Measurements from ENCODE around the gene CPSF2. TPM values are rescaled to one million over a fixed set of nuclear protein-coding genes. Genes with fewer than 3 reads are reported as not detected.
"Not testable (repeated sequence)": the region's sequence is repeated elsewhere in the genome, so short reads cannot be mapped to it uniquely, and the experiment has no call there.

CPSF2 gene
- total and polyA plus RNA-seq, 4 donors: 5.0 to 42.4 (median 22.4) TPM

- no peaks in the 10 kb centered on the region for H3K9me3 ChIP-seq (ENCODE audit: control insufficient read depth, low read length)
- H3K27me3 ChIP-seq (ENCODE audit: control insufficient read depth in 1 of 2, insufficient read depth in 2 of 2, low read length in 1 of 2): no peaks in the 10 kb centered on the region
- ATAC-seq (ENCODE audit: low FRiP score) (no peak), DNase-seq (no peak)
- H3K36me3 ChIP-seq (ENCODE audit: control insufficient read depth in 1 of 2, insufficient read depth in 2 of 2, low read length in 1 of 2): no peaks in the 10 kb centered on the region
- H3K4me3 ChIP-seq (ENCODE audit: low read length in 2 of 2): no peak overlapping the region
- no peaks in the 10 kb centered on the region for H3K4me1 ChIP-seq (ENCODE audit: control insufficient read depth in 1 of 2, insufficient read depth in 2 of 2, low read length in 2 of 2)
- intact Hi-C loops (cut with DNase I): no loop called here
- no peak overlapping the region for H3K27ac ChIP-seq (ENCODE audit: low read depth in 1 of 2, low read length in 2 of 2)
- WGBS, 2 donors: 55 to 65% methylated on average over 2 of the region's 2 CpGs
Observed at GRCh38 chr14:92175811-92176210, 54.0 kb downstream of the CPSF2 start.

- no peak overlapping the region for H3K27ac ChIP-seq (ENCODE audit: low read depth in 1 of 2, low read length in 2 of 2)
- intact Hi-C loops (cut with DNase I): no loop called here
- no peak for DNase-seq
- 85 to 89% methylated on average over 2 of the region's 2 CpGs for WGBS, 2 donors
- H3K27me3 ChIP-seq (ENCODE audit: control insufficient read depth in 1 of 2, insufficient read depth in 2 of 2, low read length in 1 of 2): no peaks in the 10 kb centered on the region
- no peaks in the 10 kb centered on the region for H3K36me3 ChIP-seq (ENCODE audit: control insufficient read depth in 1 of 2, insufficient read depth in 2 of 2, low read length in 1 of 2)
- no peaks in the 10 kb centered on the region for H3K4me1 ChIP-seq (ENCODE audit: control insufficient read depth in 1 of 2, insufficient read depth in 2 of 2, low read length in 2 of 2)
- H3K9me3 ChIP-seq (ENCODE audit: control insufficient read depth, low read length): no peaks in the 10 kb centered on the region
- H3K4me3 ChIP-seq (ENCODE audit: low read length in 2 of 2): no peak overlapping the region
- ATAC-seq (ENCODE audit: low FRiP score): no peak
Observed at GRCh38 chr14:92176476-92176875, 54.7 kb downstream of the CPSF2 start.

- H3K27me3 ChIP-seq (ENCODE audit: control insufficient read depth in 1 of 2, insufficient read depth in 2 of 2, low read length in 1 of 2); ATAC-seq (ENCODE audit: low FRiP score); H3K4me3 ChIP-seq (ENCODE audit: low read length in 2 of 2); H3K4me1 ChIP-seq (ENCODE audit: control insufficient read depth in 1 of 2, insufficient read depth in 2 of 2, low read length in 2 of 2); H3K36me3 ChIP-seq (ENCODE audit: control insufficient read depth in 1 of 2, insufficient read depth in 2 of 2, low read length in 1 of 2); intact Hi-C loops (cut with DNase I); DNase-seq; H3K27ac ChIP-seq (ENCODE audit: low read depth in 1 of 2, low read length in 2 of 2); H3K9me3 ChIP-seq (ENCODE audit: control insufficient read depth, low read length): not testable (repeated sequence)
Observed at GRCh38 chr14:92179178-92179577, 57.4 kb downstream of the CPSF2 start.

- DNase-seq (no peak), ATAC-seq (ENCODE audit: low FRiP score) (no peak)
- Histone ChIP-seq H3K4me3 (ENCODE audit: low read length in 2 of 2) (no peak overlapping the region), H3K4me1 (ENCODE audit: control insufficient read depth in 1 of 2, insufficient read depth in 2 of 2, low read length in 2 of 2) (no peaks in the 10 kb centered on the region), H3K27me3 (ENCODE audit: control insufficient read depth in 1 of 2, insufficient read depth in 2 of 2, low read length in 1 of 2) (no peaks in the 10 kb centered on the region), H3K36me3 (ENCODE audit: control insufficient read depth in 1 of 2, insufficient read depth in 2 of 2, low read length in 1 of 2) (no peaks in the 10 kb centered on the region), H3K27ac (ENCODE audit: low read depth in 1 of 2, low read length in 2 of 2) (no peak overlapping the region), H3K9me3 (ENCODE audit: control insufficient read depth, low read length) (no peaks in the 10 kb centered on the region)
- intact Hi-C loops (cut with DNase I): no loop called here
- WGBS, 2 donors: 94 to 96% methylated on average over 6 of the region's 6 CpGs
Observed at GRCh38 chr14:92185559-92185958, 63.8 kb downstream of the CPSF2 start.

- H3K27ac ChIP-seq (ENCODE audit: low read depth in 1 of 2, low read length in 2 of 2); ATAC-seq (ENCODE audit: low FRiP score); H3K4me1 ChIP-seq (ENCODE audit: control insufficient read depth in 1 of 2, insufficient read depth in 2 of 2, low read length in 2 of 2); DNase-seq; H3K9me3 ChIP-seq (ENCODE audit: control insufficient read depth, low read length); intact Hi-C loops (cut with DNase I); H3K27me3 ChIP-seq (ENCODE audit: control insufficient read depth in 1 of 2, insufficient read depth in 2 of 2, low read length in 1 of 2); H3K4me3 ChIP-seq (ENCODE audit: low read length in 2 of 2); H3K36me3 ChIP-seq (ENCODE audit: control insufficient read depth in 1 of 2, insufficient read depth in 2 of 2, low read length in 1 of 2): not testable (repeated sequence)
- 94 to 96% methylated on average over 21 to 23 of the region's 23 CpGs for WGBS, 2 donors
Observed at GRCh38 chr14:92187616-92188015, 65.8 kb downstream of the CPSF2 start.

- ATAC-seq (ENCODE audit: low FRiP score) (no peak), DNase-seq (no peak)
- Histone ChIP-seq H3K9me3 (ENCODE audit: control insufficient read depth, low read length) (no peaks in the 10 kb centered on the region), H3K4me1 (ENCODE audit: control insufficient read depth in 1 of 2, insufficient read depth in 2 of 2, low read length in 2 of 2) (no peaks in the 10 kb centered on the region), H3K4me3 (ENCODE audit: low read length in 2 of 2) (no peak overlapping the region), H3K36me3 (ENCODE audit: control insufficient read depth in 1 of 2, insufficient read depth in 2 of 2, low read length in 1 of 2) (no peaks in the 10 kb centered on the region), H3K27me3 (ENCODE audit: control insufficient read depth in 1 of 2, insufficient read depth in 2 of 2, low read length in 1 of 2) (no peaks in the 10 kb centered on the region), H3K27ac (ENCODE audit: low read depth in 1 of 2, low read length in 2 of 2) (no peak overlapping the region)
- WGBS, 2 donors: 42 to 44% methylated on average over 6 of the region's 6 CpGs
- intact Hi-C loops (cut with DNase I): no loop called here
Observed at GRCh38 chr14:92190768-92191167, 69.0 kb downstream of the CPSF2 start.

- H3K36me3 ChIP-seq (ENCODE audit: control insufficient read depth in 1 of 2, insufficient read depth in 2 of 2, low read length in 1 of 2): no peaks in the 10 kb centered on the region
- no peak for DNase-seq
- 88 to 90% methylated on average over 5 of the region's 5 CpGs for WGBS, 2 donors
- no peaks in the 10 kb centered on the region for H3K4me1 ChIP-seq (ENCODE audit: control insufficient read depth in 1 of 2, insufficient read depth in 2 of 2, low read length in 2 of 2)
- H3K9me3 ChIP-seq (ENCODE audit: control insufficient read depth, low read length): no peaks in the 10 kb centered on the region
- no peaks in the 10 kb centered on the region for H3K27me3 ChIP-seq (ENCODE audit: control insufficient read depth in 1 of 2, insufficient read depth in 2 of 2, low read length in 1 of 2)
- ATAC-seq (ENCODE audit: low FRiP score): no peak
- intact Hi-C loops (cut with DNase I): no loop called here
- no peak overlapping the region for H3K27ac ChIP-seq (ENCODE audit: low read depth in 1 of 2, low read length in 2 of 2)
- no peak overlapping the region for H3K4me3 ChIP-seq (ENCODE audit: low read length in 2 of 2)
Observed at GRCh38 chr14:92198804-92199203, 77.0 kb downstream of the CPSF2 start.

GRCh38 chr14:92199763-92200162 is 78.0 kb downstream of the CPSF2 start:
- WGBS, 2 donors: 85 to 88% methylated on average over 6 of the region's 6 CpGs
- no peaks in the 10 kb centered on the region for H3K27me3 ChIP-seq (ENCODE audit: control insufficient read depth in 1 of 2, insufficient read depth in 2 of 2, low read length in 1 of 2)
- no peak overlapping the region for H3K4me3 ChIP-seq (ENCODE audit: low read length in 2 of 2)
- no peaks in the 10 kb centered on the region for H3K4me1 ChIP-seq (ENCODE audit: control insufficient read depth in 1 of 2, insufficient read depth in 2 of 2, low read length in 2 of 2)
- ATAC-seq (ENCODE audit: low FRiP score): no peak
- H3K36me3 ChIP-seq (ENCODE audit: control insufficient read depth in 1 of 2, insufficient read depth in 2 of 2, low read length in 1 of 2): no peaks in the 10 kb centered on the region
- H3K27ac ChIP-seq (ENCODE audit: low read depth in 1 of 2, low read length in 2 of 2): no peak overlapping the region
- DNase-seq: no peak
- intact Hi-C loops (cut with DNase I): no loop called here
- H3K9me3 ChIP-seq (ENCODE audit: control insufficient read depth, low read length): no peaks in the 10 kb centered on the region

- peaks cover 0 to 1% of the 10 kb centered on the region in 2 donors for H3K4me1 ChIP-seq (ENCODE audit: control insufficient read depth in 1 of 2, insufficient read depth in 2 of 2, low read length in 2 of 2)
- no peak overlapping the region for H3K4me3 ChIP-seq (ENCODE audit: low read length in 2 of 2)
- intact Hi-C loops (cut with DNase I): no loop called here
- no peak for DNase-seq
- ATAC-seq (ENCODE audit: low FRiP score): no peak
- H3K9me3 ChIP-seq (ENCODE audit: control insufficient read depth, low read length): no peaks in the 10 kb centered on the region
- H3K27me3 ChIP-seq (ENCODE audit: control insufficient read depth in 1 of 2, insufficient read depth in 2 of 2, low read length in 1 of 2): no peaks in the 10 kb centered on the region
- H3K36me3 ChIP-seq (ENCODE audit: control insufficient read depth in 1 of 2, insufficient read depth in 2 of 2, low read length in 1 of 2): no peaks in the 10 kb centered on the region
- WGBS, 2 donors: 95% methylated on average over 7 of the region's 7 CpGs
- no peak overlapping the region for H3K27ac ChIP-seq (ENCODE audit: low read depth in 1 of 2, low read length in 2 of 2)
Observed at GRCh38 chr14:92203116-92203515, 81.3 kb downstream of the CPSF2 start.

Measured in aorta (tissue), 5 donors.